Lower lobe of right lung (tissue), 2 donors: Measurements from ENCODE around the gene ARHGDIA. TPM values are rescaled to one million over a fixed set of nuclear protein-coding genes. Genes with fewer than 3 reads are reported as not detected.

Source experiments
- ATAC-seq, 2 donors: fragments of 200-7000 bp; cut with Tn5 transposase; one replicate each; pipeline ENCODE4 v1.9.1; 2020 to 2022; ENCODE audit warnings: mild to moderate bottlenecking in 2 of 2, moderate library complexity in 2 of 2
- DNase-seq: peaks from one replicate; pipeline ENCODE4 v3.0.0-alpha.2; 2020
- H3K27ac ChIP-seq: fragments of 200-600 bp; one replicate; pipeline ENCODE4 v1.8.0; 2022
- H3K27me3 ChIP-seq: fragments of 200-600 bp; one replicate; pipeline ENCODE4 v1.8.0; 2022; ENCODE audit warnings: low read depth
- H3K36me3 ChIP-seq: fragments of 200-600 bp; one replicate; pipeline ENCODE4 v1.8.0; 2022; ENCODE audit warnings: mild to moderate bottlenecking
- H3K4me1 ChIP-seq: fragments of 200-600 bp; one replicate; pipeline ENCODE4 v1.8.0; 2022
- H3K4me3 ChIP-seq: fragments of 200-600 bp; one replicate; pipeline ENCODE4 v1.8.0; 2022; ENCODE audit warnings: mild to moderate bottlenecking
- H3K9me3 ChIP-seq: fragments of 200-600 bp; one replicate; pipeline ENCODE4 v1.8.0; 2022
- CTCF ChIP-seq: fragments of 200-600 bp; IDR thresholded peaks from one replicate; pipeline ENCODE4 v1.8.0; 2022; ENCODE audit warnings: antibody characterized with exemption, mild to moderate bottlenecking
- intact Hi-C: fragments of 100-400 bp; cut with DNase I; formaldehyde crosslinking; loops from one replicate; pipeline ENCODE4 v1.11.0; 2022
- total RNA-seq: library from RNA; stranded (reverse); fragmentation: NEBNext Ultra II Directional; extraction: Animal tissue kit (Norgen Biotek cat#: 25700); gene quantifications from one replicate; pipeline ENCODE4 v1.2.1, GENCODE V29; 2021
- donor health status: DM: no; HTN: yes; CAD: no; lungs with severe emphysema.

Gene ARHGDIA
- total RNA-seq, 1 donor from 2014 or later: 331 TPM

GRCh38 chr17:81903896-81904599 is 32.9 kb upstream of the ARHGDIA start:
- Histone ChIP-seq H3K4me3 (no peak overlapping the region), H3K4me1 (peaks cover 14% of the 10 kb centered on the region), H3K27me3 (peaks cover 4% of the 10 kb centered on the region), H3K36me3 (peaks cover 55% of the 10 kb centered on the region), H3K27ac (no peak overlapping the region), H3K9me3 (no peaks in the 10 kb centered on the region)
- TF ChIP-seq CTCF: no peak
- DNase-seq (no peak), ATAC-seq (no peak)
- intact Hi-C loops: no loop called here

- peaks cover 4% of the 10 kb centered on the region for H3K27me3 ChIP-seq
- no peak for DNase-seq
Measured at GRCh38 chr17:81903415-81903831, 32.3 kb upstream of the ARHGDIA start.

GRCh38 chr17:81902653-81903414 is 31.7 kb upstream of the ARHGDIA start:
- no peak for TF ChIP-seq CTCF
- intact Hi-C loops: no loop called here
- Histone ChIP-seq H3K4me1 (peaks cover 14% of the 10 kb centered on the region), H3K4me3 (peak overlapping the region; percentile 40), H3K27me3 (peaks cover 4% of the 10 kb centered on the region), H3K9me3 (no peaks in the 10 kb centered on the region), H3K36me3 (peaks cover 56% of the 10 kb centered on the region), H3K27ac (no peak overlapping the region)
- ATAC-seq (peak; percentile 8 to 16), DNase-seq (no peak)

More at GRCh38 chr17:81903415-81903831, 32.3 kb upstream of the ARHGDIA start:
- no peak for TF ChIP-seq CTCF
- Histone ChIP-seq H3K36me3 (peaks cover 55% of the 10 kb centered on the region), H3K4me3 (no peak overlapping the region), H3K4me1 (peaks cover 14% of the 10 kb centered on the region), H3K27ac (no peak overlapping the region), H3K9me3 (no peaks in the 10 kb centered on the region)
- intact Hi-C loops: no loop called here
- ATAC-seq: no peak

GRCh38 chr17:81902023-81902652 is 31.0 kb upstream of the ARHGDIA start, which contains the start of gene NPB:
NPB (plus strand) TSS chr17:81902238; CDS start chr17:81902278, 40 bp downstream.
- Histone ChIP-seq H3K4me3 (peak within 1 kb of the TSS; percentile 40), H3K9me3 (no peaks in the 10 kb centered on the region), H3K4me1 (peaks cover 14% of the 10 kb centered on the region), H3K36me3 (peaks cover 63% of the 10 kb centered on the region), H3K27ac (no peak within 1 kb of the TSS), H3K27me3 (peaks cover 4% of the 10 kb centered on the region)
- no peak for TF ChIP-seq CTCF
- intact Hi-C loops: no loop called here
- no peak for DNase-seq
- ATAC-seq: peak; percentile 51 to 60

- no peak for TF ChIP-seq CTCF
- Histone ChIP-seq H3K27ac (no peak overlapping the region), H3K9me3 (no peaks in the 10 kb centered on the region), H3K4me1 (peaks cover 14% of the 10 kb centered on the region), H3K4me3 (peak overlapping the region; percentile 40), H3K27me3 (peaks cover 4% of the 10 kb centered on the region), H3K36me3 (peaks cover 64% of the 10 kb centered on the region)
- intact Hi-C loops: no loop called here
- ATAC-seq (no peak), DNase-seq (no peak)
Measured at GRCh38 chr17:81901167-81902022, 30.3 kb upstream of the ARHGDIA start.
